ENCODE measurements around the gene ACSM3. TPM values are rescaled to one million over a fixed set of nuclear protein-coding genes. Genes with fewer than 3 reads are reported as not detected.

Gene ACSM3
- total and polyA plus RNA-seq, 9 of the 15 experiments (the other 6 are each of a cell fraction or from before 2014, with no cell fraction given), result 112 to 420 (median 182) TPM

- Histone ChIP-seq H3K27ac (ENCODE audit: extremely low read depth, low read depth, low read length) (0 out of 3 replicates have a peak overlapping the region, but pooled peaks have one; percentile 34), H3K36me3 (ENCODE audit: control insufficient read depth, insufficient read depth, low read length) (peaks cover 11% of the 10 kb centered on the region), H3K4me3 (no peak overlapping the region), H3K79me2 (ENCODE audit: control insufficient read depth, insufficient read depth, low read length) (no peaks in the 10 kb centered on the region), H3K27me3 (ENCODE audit: control insufficient read depth in 2 of 2, insufficient read depth in 2 of 2, low read length in 2 of 2) (no peaks in the 10 kb centered on the region), H3K9me1 (ENCODE audit: control insufficient read depth, insufficient read depth, low read length) (no peaks in the 10 kb centered on the region), H3K9ac (ENCODE audit: insufficient read depth in 1 of 2, low read depth in 2 of 2, low read length in 2 of 2) (no peak overlapping the region), H4K20me1 (replicated peaks; ENCODE audit: control insufficient read depth, insufficient read depth, low read length) (no peaks in the 10 kb centered on the region), H3K9me3 (replicated peaks; ENCODE audit: control insufficient read depth, insufficient read depth, low read depth, low read length) (peaks cover 30% of the 10 kb centered on the region), H3K4me2 (ENCODE audit: insufficient read depth, low read length) (no peak overlapping the region), H3K4me1 (replicated peaks in 1 of 2; ENCODE audit: control insufficient read depth in 2 of 2, insufficient read depth in 2 of 2, low read length in 2 of 2) (peaks cover 13 to 49% of the 10 kb centered on the region in 2 experiments; a peak in 4 of 5 replicates), H2AFZ (ENCODE audit: low read depth, low read length) (peak overlapping the region; percentile 35)
- POLR2A ChIA-PET, result no interaction called here
- in situ Hi-C loops (cut with MboI) (no loop called here), intact Hi-C loops (cut with micrococcal nuclease) (no loop called here)
- 38% methylated on average over 1 of the region's 1 CpG for WGBS (ENCODE audit: insufficient coverage, low coverage, missing lambda C conversion rate)
- FAIRE-seq, result no peak
- ATAC-seq, result no peak
- no TSS peak for BruUV-seq (replicated peaks)
- CTCF ChIA-PET (ENCODE audit: low intra/inter-chr PET ratio), result no interaction called here
- TF ChIP-seq CXXC5 (CRISPR knock-in tag; IDR thresholded peaks at IDR 0.05), result no peak
- peak; percentile 80 for TF ChIP-seq ZBTB40 (IDR thresholded peaks at IDR 0.05)
- TF ChIP-seq ZBTB40 (CRISPR knock-in tag; IDR thresholded peaks at IDR 0.05), result peak; percentile 54; the same call in 1 of the 2 replicates
- DNase-seq (ENCODE audit: extremely low read depth in 1 of 4, low spot score in 3 of 4), result no peak
Measured at GRCh38 chr16:20750558-20750957, 13.3 kb upstream of the ACSM3 start.

Measured in K562 (cell line).